DMS53 treated with DMSO at 0.1 percent for 48 hours (cell line): Measurements from ENCODE around the gene PFDN2.

Experiments
- DNase-seq: peaks from one replicate; lab custom pipeline; 2025; ENCODE audit not compliant: unreplicated experiment; lab: John Stamatoyannopoulos, UW

PFDN2 gene

DNA sequence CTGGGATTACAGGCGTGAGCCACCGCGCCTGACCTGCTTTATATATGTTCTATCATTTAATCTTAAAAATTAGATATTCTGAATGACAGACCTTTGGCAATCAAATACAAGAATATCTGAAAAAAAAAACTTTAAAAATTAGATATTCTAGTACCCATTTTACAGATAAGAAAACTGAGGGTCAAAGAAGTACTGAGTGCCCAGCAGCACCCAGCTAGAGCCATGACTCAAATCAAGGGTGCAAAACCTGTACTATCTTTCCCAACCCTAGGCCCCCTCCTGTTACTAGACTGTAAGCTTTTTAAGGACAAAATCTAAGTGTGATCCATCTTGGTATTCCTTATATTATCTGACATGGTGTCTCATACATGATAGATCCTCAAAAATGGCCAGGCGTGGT is 56.4 kb downstream of the PFDN2 start:
- no peak for DNase-seq

DNA sequence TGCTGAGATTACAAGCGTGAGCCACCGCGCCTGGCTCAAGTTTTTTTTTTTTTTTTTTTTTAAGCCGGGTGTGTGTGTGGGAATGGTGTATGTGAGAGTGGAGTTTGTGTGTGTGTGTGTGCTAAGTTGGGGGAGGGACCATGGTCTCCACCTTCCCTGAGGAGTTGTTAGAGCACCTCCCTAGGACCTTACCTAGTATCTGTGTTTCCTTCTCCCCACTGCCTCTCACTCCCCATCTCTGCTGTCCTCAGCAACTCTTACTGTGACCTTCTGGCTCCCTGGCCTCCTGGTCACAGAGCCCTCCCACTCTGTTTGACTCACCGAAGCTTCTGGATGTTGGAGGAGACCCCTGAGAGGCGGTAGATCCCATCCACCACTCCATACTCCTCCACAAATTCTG is 58.5 kb downstream of the PFDN2 start:
- DNase-seq, result no peak

DNA sequence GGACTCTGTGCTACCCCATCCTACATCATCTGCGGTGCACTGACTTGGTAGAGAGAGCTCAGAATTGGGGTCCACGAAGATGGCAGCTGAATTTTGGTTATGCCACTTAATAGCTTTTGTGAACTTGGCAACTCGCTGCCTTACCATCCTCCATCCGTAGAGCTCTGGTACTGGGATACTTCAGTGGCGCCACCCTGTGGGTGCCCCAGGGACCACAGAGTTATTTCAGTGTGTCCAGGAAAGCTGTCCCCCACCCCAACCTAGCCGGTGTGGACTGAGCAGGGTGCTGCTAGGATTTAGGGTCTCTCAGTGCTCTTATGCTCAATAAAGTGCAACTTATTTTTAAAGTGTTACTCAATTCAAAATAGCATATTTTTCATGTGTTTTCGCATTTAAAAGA is 63.0 kb downstream of the PFDN2 start:
- DNase-seq, result no peak

DNA sequence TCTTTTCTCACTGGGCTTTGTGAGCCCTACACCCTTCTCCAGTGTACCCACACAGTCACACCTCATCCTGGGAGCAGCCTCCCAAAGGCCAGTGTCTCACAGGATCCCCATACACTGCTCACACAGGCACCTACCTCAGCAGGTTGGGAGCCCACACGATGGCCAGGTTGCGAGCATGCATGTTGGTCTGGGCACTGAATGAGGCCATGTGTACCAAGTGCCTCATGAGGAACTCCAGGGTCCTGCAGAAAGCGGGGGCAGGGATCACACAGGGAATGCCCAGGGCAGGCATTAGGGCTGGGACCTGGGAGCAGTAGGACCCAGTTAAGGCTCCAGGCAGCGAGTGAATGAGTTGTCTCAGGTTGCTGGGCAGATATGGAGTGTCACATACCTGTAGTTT is 63.6 kb downstream of the PFDN2 start:
- no peak for DNase-seq

DNA sequence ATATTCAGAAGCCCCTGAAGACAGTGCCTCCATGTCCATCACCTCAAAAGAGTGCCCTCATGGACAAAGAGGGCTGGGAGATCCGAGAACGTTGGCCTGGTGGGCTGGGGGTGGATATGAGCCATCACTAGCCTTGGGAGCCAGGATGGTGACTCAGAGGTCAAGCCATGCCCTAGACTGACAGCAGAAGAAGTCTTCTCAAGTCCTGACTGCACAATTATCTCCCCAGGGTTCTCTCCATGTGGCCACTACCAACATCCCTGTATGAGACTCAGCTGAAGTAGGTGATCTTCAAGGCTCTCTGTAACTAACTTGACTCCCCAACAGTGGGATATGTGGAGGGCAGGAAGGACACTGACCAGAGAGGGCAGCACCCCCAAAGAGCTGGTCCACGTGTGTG is 64.9 kb downstream of the PFDN2 start:
- no peak for DNase-seq

DNA sequence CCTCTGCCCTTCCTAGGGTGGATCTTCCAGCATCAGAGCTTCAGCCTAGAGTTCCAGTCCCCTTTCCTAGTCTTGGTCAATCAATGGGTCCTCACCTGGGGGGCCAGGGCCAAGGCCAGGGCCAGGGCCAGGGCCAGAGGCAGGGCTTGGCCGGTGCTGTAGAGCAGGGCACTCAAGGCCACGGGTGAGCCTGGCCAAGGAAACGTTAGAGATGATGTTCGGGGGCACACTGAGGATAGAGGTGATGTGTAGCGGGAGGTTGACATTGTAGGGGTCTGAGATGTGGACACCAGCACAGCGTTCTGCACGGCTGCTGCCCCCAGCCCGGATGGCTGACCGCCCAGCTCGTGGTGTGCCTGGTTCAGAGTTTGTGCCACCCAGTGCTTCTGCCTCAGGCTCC is 66.6 kb downstream of the PFDN2 start:
- no peak for DNase-seq
